HG03095 (cell line): Measurements from ENCODE around the gene NPB.

Experiments used
- ATAC-seq: cut with Tn5 transposase; IDR thresholded peaks from one replicate; pipeline ENCODE4 v1.9.1; 2021; ENCODE audit warnings: moderate library complexity; ENCODE audit not compliant: unreplicated experiment

The NPB gene

DNA sequence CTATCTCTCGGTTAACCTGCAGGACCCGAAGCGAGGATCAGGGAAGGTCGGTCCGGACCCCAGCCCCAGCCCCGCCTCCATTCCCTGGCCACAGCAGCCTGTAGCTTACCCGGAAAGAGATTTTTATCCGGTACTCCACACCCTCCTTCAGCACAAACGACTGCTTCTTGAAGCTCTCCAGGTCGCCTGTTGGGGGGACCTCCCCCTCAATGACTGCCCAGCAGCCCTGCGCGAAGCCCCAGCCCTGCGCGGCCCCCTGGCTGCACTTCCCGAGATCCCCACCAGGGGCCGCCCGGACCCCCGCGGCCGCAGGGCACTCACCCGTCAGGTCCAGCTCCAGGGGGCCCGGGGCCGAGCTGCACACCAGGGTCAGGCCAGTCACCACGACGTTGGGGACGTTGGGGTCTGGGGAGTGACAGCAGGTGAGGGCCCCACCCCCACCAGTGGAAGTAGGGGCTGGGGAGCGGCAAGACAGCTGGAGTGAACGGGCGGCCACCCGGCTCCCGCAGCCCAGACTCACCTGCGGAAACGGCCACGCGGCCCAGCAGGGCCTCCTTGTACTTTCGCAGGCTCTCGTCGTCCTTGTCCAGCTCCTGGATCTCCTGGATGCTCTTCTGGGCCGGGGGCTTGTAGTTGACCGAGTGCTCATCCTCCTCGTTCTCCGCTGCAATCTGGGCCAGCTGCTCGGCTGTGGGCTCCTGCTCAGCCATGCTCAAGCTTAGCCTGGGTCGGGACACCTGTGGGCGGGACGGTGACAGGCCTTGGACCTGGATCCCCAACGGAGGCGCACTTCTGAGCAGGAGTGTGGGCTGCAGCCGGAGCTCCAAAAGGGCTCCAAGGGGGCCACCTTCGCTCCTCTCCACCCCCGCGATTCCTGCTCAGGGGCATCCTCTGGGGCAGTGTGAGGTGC is 32.6 kb upstream of the NPB start:
- ATAC-seq: no peak

DNA sequence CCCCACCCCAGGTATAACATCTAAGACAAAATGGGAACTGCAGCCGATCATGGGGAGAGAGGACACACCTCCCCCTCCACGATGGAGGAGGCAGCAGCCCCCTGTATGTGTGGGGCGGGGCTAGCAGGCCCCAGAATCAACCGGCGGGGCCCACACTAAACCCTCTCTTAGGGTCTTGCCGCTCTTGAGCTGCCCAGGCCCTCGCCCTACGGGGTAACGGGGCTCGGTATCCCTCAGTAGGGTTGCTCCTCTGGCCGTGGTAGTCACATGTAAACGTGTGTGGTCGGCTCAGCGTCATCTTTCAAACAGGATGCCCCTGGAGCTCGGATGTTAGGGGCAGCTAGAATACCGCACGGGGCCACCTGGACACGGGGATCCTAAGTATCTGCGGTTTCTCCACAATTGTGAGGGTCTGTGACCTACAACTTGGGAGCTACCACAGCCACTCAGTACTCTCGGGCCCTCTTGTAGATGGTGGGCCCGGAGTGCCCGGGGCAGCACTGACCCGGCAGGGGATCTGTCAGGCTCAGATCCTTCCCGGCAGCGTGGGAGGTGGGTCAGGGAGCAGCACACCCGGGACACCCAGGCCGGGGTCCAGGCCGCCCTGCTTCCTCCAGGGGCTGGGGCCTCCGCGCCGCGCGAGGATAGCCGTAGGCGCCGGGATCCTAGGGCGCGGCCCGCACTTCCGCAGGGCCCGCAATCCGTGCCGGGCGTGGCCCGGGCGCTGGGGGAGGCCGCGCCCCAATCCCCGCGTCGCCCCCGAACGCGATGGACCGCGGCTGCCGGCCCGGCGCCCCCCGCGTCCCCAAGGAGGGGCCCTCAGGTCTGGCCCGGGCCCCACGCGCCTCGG is 31.7 kb upstream of the NPB start:
- peak; percentile 16 for ATAC-seq

DNA sequence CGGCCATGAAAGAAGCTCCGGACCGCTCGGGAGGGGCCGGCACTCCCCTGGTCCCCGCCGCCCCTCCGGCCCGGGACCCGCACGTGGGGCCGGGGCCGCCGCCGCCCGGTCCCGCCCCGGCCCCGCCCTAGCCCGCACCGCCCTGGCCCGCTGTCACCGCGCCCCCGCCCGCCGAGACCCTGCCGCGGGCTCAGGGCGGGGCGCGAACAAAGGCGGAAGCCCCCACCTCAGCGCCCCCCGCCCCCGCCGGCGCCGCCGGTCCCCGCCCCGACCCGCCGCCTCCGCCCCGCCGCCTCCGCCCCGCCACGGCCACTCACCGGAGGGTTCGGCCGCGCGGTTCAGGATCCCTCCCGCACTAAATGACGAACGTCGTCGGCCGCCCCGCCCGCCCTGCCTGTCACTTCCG is 31.1 kb upstream of the NPB start, which contains the start of gene ARHGDIA:
TSS of gene ARHGDIA (minus strand) at position 357 of the 406 bp plus-strand sequence. CDS start 1,407 bp downstream, outside the sequence.
- ATAC-seq: peak; percentile 35

DNA sequence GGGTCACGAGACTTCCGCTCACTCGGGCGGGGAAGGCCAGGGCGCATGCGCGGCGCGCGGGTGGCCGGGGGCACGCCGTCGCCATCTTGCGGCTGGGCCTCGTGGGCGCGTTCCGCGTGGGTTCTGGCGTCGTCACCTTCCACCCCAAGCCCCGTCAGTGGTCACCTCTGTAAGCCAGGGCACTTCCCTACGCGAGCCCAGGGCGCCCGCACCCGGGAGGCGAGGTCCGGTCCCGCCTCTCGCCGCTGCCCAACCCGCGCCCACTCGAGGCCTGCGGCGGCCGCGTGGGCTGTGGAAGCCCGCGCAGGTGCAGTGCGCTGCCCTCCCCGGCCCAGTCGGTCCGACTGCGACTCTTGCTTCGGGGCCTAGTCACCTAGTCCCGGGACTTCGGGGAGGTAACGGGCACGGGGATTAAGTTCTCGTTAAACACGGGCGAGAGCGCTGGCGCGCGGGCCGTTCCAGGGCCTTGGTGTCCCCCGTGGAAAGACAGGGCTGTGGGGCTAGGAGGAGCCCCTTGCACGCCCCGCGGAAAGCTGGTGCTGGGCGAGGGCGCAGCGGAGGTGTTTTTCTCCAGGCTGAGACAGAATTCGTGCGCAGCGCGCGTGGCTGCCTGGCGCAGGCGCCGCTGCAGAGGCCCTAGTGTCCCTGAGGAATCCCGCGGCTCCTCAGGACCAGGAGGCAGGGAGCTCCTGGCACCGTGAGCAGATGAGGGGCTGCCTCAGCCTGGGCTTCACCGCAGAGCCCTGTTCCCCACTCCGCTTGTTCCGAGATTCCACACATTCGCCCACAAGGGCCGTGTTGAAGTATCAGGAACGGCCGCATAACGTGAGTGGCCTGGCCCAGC is 30.4 kb upstream of the NPB start:
- ATAC-seq: peak; percentile 3

- no peak for ATAC-seq
Observed at GRCh38 chr17:81877569-81877968, 24.5 kb upstream of the NPB start.

DNA sequence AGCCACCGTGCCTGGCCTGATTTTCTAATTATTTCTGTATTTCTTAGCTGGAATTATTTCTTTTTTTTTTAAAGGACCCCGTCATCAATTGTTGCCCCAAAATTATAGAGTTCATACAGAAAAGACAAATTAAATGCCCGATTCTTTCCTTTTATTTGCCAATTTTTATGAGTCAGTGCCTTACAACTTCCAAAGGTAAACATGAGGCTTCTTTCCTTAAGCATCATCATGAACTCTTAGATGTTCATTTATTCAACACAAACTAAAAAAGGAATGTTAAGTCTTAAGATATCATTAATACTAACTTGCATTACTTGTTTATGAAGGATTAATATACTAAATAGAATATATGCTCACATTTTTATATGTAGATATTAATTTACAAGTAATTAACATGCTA is 23.7 kb upstream of the NPB start:
- no peak for ATAC-seq

- ATAC-seq: no peak
Observed at GRCh38 chr17:81879121-81879520, 22.9 kb upstream of the NPB start.

DNA sequence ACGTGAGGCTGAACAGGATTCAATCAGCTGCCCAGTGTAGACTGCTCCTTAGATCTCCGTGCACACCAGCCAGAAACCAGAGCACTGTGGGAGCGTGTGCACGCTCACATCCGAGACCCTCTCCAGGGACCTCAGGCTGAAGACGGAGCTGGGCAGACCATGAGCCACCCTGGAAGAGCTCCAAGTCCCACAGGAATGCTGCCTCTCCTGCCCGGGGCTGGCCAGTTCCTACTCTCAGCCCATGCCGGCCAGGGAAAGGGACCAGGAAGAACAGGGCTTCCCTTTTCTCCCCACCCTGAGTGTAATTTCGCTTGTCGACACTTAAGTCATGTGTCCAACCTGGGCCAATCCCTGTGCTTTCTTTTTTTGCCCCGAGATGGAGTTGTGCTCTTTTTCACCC is 17.5 kb upstream of the NPB start:
- ATAC-seq: no peak

- no peak for ATAC-seq
Observed at GRCh38 chr17:81884968-81885367, 17.1 kb upstream of the NPB start.

- ATAC-seq: no peak
Observed at GRCh38 chr17:81885454-81885853, 16.6 kb upstream of the NPB start.

- no peak for ATAC-seq
Observed at GRCh38 chr17:81885869-81886548, 16.0 kb upstream of the NPB start.

- no peak for ATAC-seq
Observed at GRCh38 chr17:81888105-81888987, 13.7 kb upstream of the NPB start.

DNA sequence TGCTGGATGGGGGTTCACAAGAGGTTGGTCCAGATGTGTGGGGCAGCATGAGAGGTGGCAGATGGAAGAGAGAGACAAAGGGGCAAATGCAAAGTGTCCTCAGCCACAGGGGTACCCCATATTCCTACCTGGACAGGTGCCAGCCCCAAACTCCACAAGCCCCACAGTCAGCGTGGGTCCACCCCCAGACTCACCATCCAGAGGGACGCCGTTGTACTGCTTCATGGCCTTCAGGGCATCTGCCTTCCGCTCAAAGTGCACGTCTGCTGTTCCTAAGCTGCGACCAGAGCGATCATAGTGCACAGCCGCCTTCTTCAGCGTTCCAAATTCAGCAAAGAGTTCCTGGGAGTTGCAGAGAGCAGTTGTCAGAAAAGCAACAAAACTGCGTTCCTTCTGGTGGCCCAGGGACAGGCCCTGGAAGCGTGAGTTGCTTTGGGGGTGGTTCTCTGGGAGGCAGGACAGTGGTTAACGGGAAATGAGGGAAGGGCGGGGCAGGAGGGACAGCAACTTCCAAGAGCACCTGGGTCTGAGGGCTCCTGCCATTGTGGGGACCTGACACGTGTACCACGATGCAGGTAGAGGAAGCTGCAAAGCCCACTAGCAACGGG is 12.9 kb upstream of the NPB start:
- ATAC-seq: no peak

DNA sequence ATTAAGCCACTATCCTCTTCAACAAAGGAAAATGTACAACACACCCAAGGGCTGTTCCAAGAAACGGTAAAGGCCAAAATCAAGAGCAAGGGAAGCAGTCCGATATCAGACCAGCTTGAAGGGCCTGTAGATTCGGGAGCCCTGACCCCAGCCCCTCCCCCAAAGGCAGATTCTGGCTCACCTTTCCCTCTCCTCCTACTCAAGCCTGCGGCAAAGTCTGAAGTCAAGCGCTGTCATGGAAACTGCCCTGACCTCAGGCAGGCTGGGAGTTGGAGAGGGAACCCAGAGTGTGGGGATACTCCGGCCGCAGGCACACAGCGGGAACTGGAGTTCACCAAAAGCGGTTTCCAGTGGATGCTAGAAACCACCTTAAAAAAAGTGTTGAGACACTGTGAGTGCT is 12.4 kb upstream of the NPB start:
- no peak for ATAC-seq

DNA sequence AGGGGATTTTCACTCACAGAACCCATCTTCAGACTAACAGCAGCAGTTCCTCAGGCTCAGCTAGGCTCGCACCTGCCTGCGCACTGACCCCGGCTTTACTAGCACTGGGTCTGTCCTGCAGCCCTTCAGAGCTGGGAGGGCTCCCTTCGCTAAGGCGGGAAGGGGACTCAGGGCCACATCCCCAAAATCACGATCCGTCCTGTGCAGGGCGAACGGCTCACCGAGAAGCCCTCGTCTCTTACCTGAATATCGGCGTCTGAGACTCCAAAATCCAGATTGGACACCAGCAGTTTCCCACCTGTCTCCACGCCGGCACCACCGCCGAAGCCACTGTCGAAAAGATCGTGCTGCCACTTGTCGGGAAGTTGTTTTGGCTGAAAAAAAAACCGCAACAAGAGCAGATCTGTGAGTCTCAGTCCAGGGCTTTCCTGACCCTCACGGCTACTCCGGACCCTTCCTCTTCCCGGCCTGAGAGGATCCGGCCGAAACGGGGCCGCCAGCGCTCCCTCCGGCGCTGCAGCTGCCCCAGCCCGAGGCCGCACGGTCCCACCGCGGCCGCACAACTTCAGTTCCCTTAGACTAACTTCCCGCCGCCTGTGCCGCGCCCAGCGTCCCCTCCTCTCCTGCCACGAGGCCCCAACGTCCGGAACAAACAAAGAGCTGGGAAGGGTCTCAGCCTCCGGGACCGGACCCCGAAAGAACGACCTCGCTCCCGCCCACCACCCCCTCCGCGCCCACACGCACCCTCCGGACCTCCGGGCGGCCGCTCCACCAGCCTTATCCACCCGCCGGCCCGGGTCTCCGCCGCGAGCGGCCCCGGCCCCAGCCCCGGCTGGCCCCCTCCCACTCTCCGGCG is 11.4 kb upstream of the NPB start:
- no peak for ATAC-seq

GRCh38 chr17:81891303-81891552 is 10.8 kb upstream of the NPB start:
- peak; percentile 14 for ATAC-seq

GRCh38 chr17:81895400-81895799 is 6.6 kb upstream of the NPB start:
- no peak for ATAC-seq
